HG03159 (cell line): ENCODE measurements around the gene JUND.

Source experiments
- ATAC-seq: cut with Tn5 transposase; IDR thresholded peaks from one replicate; pipeline ENCODE4 v1.9.1; 2021; ENCODE audit warnings: mild to moderate bottlenecking, moderate library complexity; ENCODE audit not compliant: unreplicated experiment

The JUND gene

GRCh38 chr19:18249834-18250233 is 31.6 kb downstream of the JUND start:
- ATAC-seq: no peak

DNA sequence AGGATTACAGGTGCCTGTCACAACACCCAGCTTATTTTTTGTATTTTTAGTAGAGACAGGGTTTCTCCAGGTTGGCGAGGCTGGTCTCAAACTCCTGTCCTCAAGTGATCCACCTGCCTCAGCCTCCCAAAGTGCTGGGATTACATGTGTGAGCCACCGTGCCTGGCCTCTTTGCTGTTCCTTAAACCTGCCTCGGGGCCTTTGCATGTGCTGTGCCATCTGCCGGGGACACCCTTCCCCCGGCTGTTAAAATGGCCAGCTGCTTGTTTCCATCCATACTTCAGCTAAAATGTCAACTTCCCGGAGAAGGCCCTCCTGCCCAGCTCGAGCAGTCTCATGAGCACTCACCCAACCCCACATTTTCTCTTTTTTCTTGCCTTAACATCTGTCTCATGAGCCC is 36.1 kb downstream of the JUND start:
- no peak for ATAC-seq

- ATAC-seq: no peak
These were observed 42.1 kb downstream of the JUND start for GRCh38 chr19:18239303-18239702.

DNA sequence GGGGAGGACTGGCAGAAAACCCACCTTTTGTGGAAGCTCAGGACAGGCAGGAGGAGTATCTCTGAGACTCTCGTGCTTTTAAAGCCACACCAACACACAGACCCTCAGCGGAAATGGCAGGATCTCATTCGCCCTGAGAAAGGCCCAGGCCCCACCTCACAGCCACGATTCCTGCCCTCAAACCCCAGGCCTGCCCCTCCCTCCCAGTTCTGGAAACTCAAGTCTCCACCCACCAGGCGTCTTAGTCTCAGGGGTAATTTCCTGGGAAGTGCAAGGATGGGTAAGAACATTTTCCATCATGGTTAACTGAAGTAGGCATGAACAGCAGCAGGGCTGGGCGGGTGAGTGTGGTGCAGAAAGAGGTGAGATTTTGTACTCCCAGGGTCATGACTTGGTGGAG is 47.2 kb downstream of the JUND start:
- ATAC-seq: no peak

DNA sequence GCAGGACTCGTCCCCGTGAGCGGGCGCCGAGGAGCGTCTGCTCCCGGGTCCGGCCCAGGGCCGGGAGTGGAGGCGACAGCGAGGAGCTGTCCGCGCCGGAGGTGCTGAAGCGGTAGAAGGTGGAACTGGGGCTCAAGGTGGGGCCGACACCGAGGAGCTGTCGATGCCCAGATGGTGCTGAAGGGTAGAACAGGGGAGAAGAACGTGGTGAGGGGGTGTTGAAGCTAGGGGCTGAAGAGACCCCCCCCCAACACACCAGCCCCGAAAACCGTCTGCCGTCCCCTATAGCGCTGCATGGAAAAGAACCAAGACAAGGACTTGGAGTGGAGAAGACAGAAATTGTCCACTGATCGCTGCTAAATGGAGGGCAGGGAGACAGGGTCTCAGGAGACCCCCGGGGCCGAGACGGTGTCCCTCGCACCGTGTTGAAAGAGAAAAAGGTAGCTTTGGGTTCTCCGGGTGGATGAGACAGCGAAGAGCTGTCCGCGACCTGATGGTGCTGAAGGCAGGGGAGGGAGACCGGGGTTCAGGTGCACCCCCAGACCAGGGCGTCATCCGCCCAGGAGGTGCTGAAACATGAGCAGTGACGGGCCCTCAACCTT is 48.1 kb downstream of the JUND start:
- no peak for ATAC-seq

DNA sequence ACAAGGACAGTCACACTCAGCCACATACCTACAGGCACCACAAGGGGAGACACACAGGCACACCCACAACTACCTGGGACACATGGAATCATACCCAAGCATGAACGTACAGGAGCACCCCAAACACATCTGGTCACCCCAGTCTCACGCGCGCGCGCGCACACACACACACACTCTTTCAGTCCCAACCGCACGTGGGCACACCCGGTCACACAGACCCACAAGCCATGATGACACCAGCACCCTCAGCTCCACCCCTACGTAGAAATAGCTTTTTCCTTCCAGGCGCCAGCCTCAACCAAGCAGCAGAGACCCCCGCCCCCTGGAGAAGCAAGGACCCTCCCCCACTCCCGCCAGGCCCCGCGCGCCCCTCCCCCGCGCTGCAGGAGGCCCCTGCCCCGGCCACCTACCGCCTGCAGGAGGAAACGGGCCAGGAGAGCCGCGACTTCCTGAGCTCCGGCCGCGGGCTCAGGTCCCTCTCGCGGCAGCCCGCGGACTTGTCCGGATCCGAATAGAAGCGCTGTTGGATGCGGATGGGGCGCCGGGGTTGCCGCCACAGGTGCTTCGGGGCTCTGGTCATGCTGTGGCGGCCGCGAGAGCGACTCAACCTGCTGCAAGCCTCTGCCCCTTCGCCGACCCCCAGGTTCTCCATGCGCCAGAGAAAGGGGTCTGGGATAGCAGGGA is 48.7 kb downstream of the JUND start:
- ATAC-seq: no peak

- ATAC-seq: no peak
These were observed 49.6 kb downstream of the JUND start for GRCh38 chr19:18231775-18232174.

- no peak for ATAC-seq
These were observed 50.3 kb downstream of the JUND start for GRCh38 chr19:18230941-18231734.

- no peak for ATAC-seq
These were observed 51.5 kb downstream of the JUND start for GRCh38 chr19:18229915-18230314.
